Endodermal cell (in vitro differentiated cells): ENCODE results near the gene PLPP2. TPM values are rescaled to one million over a fixed set of nuclear protein-coding genes. Genes with fewer than 3 reads are reported as not detected.

ENCODE experiments used
- DNase-seq: peaks from one replicate; pipeline ENCODE4 v3.0.0-alpha.2; 2017
- H3K27ac ChIP-seq: 2 replicates; pipeline ENCODE4 v1.5.1; 2013; ENCODE audit warnings: mild to moderate bottlenecking, low read depth, low read length, moderate library complexity
- H3K27me3 ChIP-seq: 2 replicates; pipeline ENCODE4 v1.6.1; 2013; ENCODE audit warnings: mild to moderate bottlenecking, low read length, moderate library complexity; ENCODE audit not compliant: insufficient read depth, control insufficient read depth, poor library complexity, severe bottlenecking
- H3K36me3 ChIP-seq: 2 replicates; pipeline ENCODE4 v1.7.0; 2013; ENCODE audit warnings: mild to moderate bottlenecking, low read length, moderate library complexity; ENCODE audit not compliant: control insufficient read depth, insufficient read depth
- H3K4me1 ChIP-seq: one replicate; pipeline ENCODE4 v1.7.0; 2013; ENCODE audit warnings: low read length; ENCODE audit not compliant: control insufficient read depth, insufficient read depth
- H3K4me3 ChIP-seq: 2 replicates; pipeline ENCODE4 v1.5.1; 2013; ENCODE audit warnings: mild to moderate bottlenecking, low read length, moderate library complexity
- H3K9ac ChIP-seq: 2 replicates; pipeline ENCODE4 v1.6.1; 2013; ENCODE audit warnings: mild to moderate bottlenecking, low read length, moderate library complexity; ENCODE audit not compliant: poor library complexity, severe bottlenecking; ENCODE audit errors: extremely low read depth
- H3K9me3 ChIP-seq: 2 replicates; pipeline ENCODE4 v1.6.1; 2013; ENCODE audit warnings: mild to moderate bottlenecking, low read length, moderate library complexity; ENCODE audit not compliant: control insufficient read depth
- H3K27ac Mint-ChIP-seq: 2 replicates; pipeline ENCODE4 v1.8.0; 2020; ENCODE audit warnings: mixed read lengths
- H3K27me3 Mint-ChIP-seq: 2 replicates; pipeline ENCODE4 v1.8.0; 2021; ENCODE audit warnings: mild to moderate bottlenecking, mixed read lengths; ENCODE audit not compliant: insufficient read depth
- H3K36me3 Mint-ChIP-seq: 2 replicates; pipeline ENCODE4 v1.8.0; 2020; ENCODE audit warnings: low read depth, mixed read lengths
- H3K4me1 Mint-ChIP-seq: 2 replicates; pipeline ENCODE4 v1.8.0; 2020; ENCODE audit warnings: mixed read lengths
- H3K4me3 Mint-ChIP-seq: 2 replicates; pipeline ENCODE4 v1.8.0; 2020; ENCODE audit warnings: mild to moderate bottlenecking, moderate library complexity, mixed read lengths
- H3K9me3 Mint-ChIP-seq: 2 replicates; pipeline ENCODE4 v1.8.0; 2020; ENCODE audit warnings: mild to moderate bottlenecking, mixed read lengths
- CTCF ChIP-seq: fragments of 200-600 bp; sonication (generic); conservative IDR thresholded peaks from 2 replicates; pipeline ENCODE4 v1.5.0; 2021; ENCODE audit warnings: antibody characterized with exemption, mild to moderate bottlenecking
- WGBS, 2 experiments: methylation state at CpG; one replicate each; pipeline versions ENCODE4 v1.1.5 to v1.1.7; 2013; ENCODE audit warnings: missing lambda C conversion rate in 2 of 2, mixed read lengths in 1 of 2; ENCODE audit not compliant: insufficient coverage in 1 of 2, insufficient read length in 1 of 2; 5-methylcytosine and 5-hydroxymethylcytosine counted together
- long read RNA-seq, 4 experiments: library from polyadenylated mRNA in 2 of 4; library from RNA in 1 of 4; library from capped mRNA in 1 of 4; stranded (forward) in 3 of 4; unstranded in 1 of 4; transcript quantifications; one replicate each; pipeline ENCODE4 v2.0.0, GENCODE V29; 2020 to 2021; ENCODE audit warnings: inconsistent platforms in 1 of 4
- polyA plus RNA-seq, 2 experiments: library from polyadenylated mRNA; stranded (reverse); fragments of 50-300 nt; gene quantifications; one replicate each; pipeline ENCODE4 v1.2.3, GENCODE V29; 2013
- total RNA-seq, 2 donors: library from RNA; stranded (reverse); fragmentation: NEBNext Ultra II Directional in 1 of 2; extraction: Animal tissue kit (Norgen Biotek cat#: 25700) in 1 of 2; gene quantifications; 2 replicates in 1 of 2; 3 replicates in 1 of 2; pipeline ENCODE4 v1.2.1, GENCODE V29; 2021

PLPP2 gene
- 10 to 100 TPM; 49.9 to 56.9 TPM for total RNA-seq
- polyA plus RNA-seq (2013, experiment 1 of 2), result 5.0 TPM
- 5.8 TPM for polyA plus RNA-seq (2013, experiment 2 of 2)
- long read RNA-seq, experiment 1, transcript PLPP2-203 (6 exons, 1,383 nt), result major isoform, 31 of 44 reads
- long read RNA-seq, experiment 1, partial matches to known transcripts, result 10 of 44 reads
- long read RNA-seq, experiment 1, other reads (novel, unspliced or antisense), result 2 of 44 reads
- long read RNA-seq, experiment 2, full-length matches to known transcripts, result 76 of 82 reads
- long read RNA-seq, experiment 2, partial matches to known transcripts, result 3 of 82 reads
- long read RNA-seq, experiment 2, other reads (novel, unspliced or antisense), result 3 of 82 reads
- long read RNA-seq, experiment 3, transcript PLPP2-201 (6 exons, 1,228 nt), result minor isoform, 9 of 163 reads
- long read RNA-seq, experiment 3, transcript PLPP2-203 (6 exons, 1,383 nt), result major isoform, 136 of 163 reads
- long read RNA-seq, experiment 3, partial matches to known transcripts, result 6 of 163 reads
- long read RNA-seq, experiment 3, other reads (novel, unspliced or antisense), result 8 of 163 reads
- long read RNA-seq, experiment 4, transcript PLPP2-203 (6 exons, 1,383 nt), result major isoform, 130 of 145 reads
- long read RNA-seq, experiment 4, transcript PLPP2-201 (6 exons, 1,228 nt), result minor isoform, 6 of 145 reads
- long read RNA-seq, experiment 4, partial matches to known transcripts, result 0 of 145 reads
- long read RNA-seq, experiment 4, other reads (novel, unspliced or antisense), result 8 of 145 reads

GRCh38 chr19:291006-291521 is at the start of gene PLPP2:
PLPP2 (minus strand) TSS chr19:291403; CDS start chr19:291336, 67 bp downstream.
- Histone ChIP-seq H3K9me3 (no peaks in the 10 kb centered on the region), H3K27ac (no peak within 1 kb of the TSS), H3K4me3 (peak within 1 kb of the TSS; percentile 64), H3K9ac (peak within 1 kb of the TSS; percentile 47), H3K27me3 (peaks cover 9% of the 10 kb centered on the region), H3K4me1 (peaks cover 7% of the 10 kb centered on the region), H3K36me3 (peaks cover 6% of the 10 kb centered on the region)
- DNase-seq, result no peak
- peak within 1 kb of the TSS; percentile 60 for H3K4me3 Mint-ChIP-seq
- H3K27ac Mint-ChIP-seq, result peak within 1 kb of the TSS; percentile 96
- H3K36me3 Mint-ChIP-seq, result peaks cover 15% of the 10 kb centered on the region
- 0 to 5% methylated on average over 1 to 46 of the region's 60 CpGs for WGBS, 2 experiments
- peaks cover 33% of the 10 kb centered on the region for H3K27me3 Mint-ChIP-seq
- H3K9me3 Mint-ChIP-seq, result no peaks in the 10 kb centered on the region
- no peak for TF ChIP-seq CTCF
- peaks cover 35% of the 10 kb centered on the region for H3K4me1 Mint-ChIP-seq

- H3K36me3 Mint-ChIP-seq, result peaks cover 56% of the 10 kb centered on the region
- H3K9me3 ChIP-seq, result no peaks in the 10 kb centered on the region
- H3K27ac ChIP-seq, result no peak overlapping the region
- peak overlapping the region; percentile 19 for H3K4me3 Mint-ChIP-seq
- H3K27me3 ChIP-seq, result no peaks in the 10 kb centered on the region
- no peaks in the 10 kb centered on the region for H3K4me1 ChIP-seq
- WGBS, 2 experiments, result 91 to 97% methylated on average over 10 to 15 of the region's 15 CpGs
- no peak for TF ChIP-seq CTCF
- peaks cover 27% of the 10 kb centered on the region for H3K4me1 Mint-ChIP-seq
- H3K9me3 Mint-ChIP-seq, result peaks cover 2% of the 10 kb centered on the region
- no peak for DNase-seq
- peak overlapping the region; percentile 39 for H3K27ac Mint-ChIP-seq
- H3K27me3 Mint-ChIP-seq, result peaks cover 10% of the 10 kb centered on the region
- peak overlapping the region; percentile 99 for H3K4me3 ChIP-seq
- H3K36me3 ChIP-seq, result peaks cover 35% of the 10 kb centered on the region
- H3K9ac ChIP-seq, result no peak overlapping the region
These were observed 49.6 kb upstream of the PLPP2 start for GRCh38 chr19:340620-341385.

- Mint-ChIP-seq H3K9me3 (peaks cover 2% of the 10 kb centered on the region), H3K27ac (no peak overlapping the region), H3K27me3 (no peaks in the 10 kb centered on the region), H3K36me3 (peaks cover 62% of the 10 kb centered on the region), H3K4me1 (peaks cover 27% of the 10 kb centered on the region), H3K4me3 (no peak overlapping the region)
- 88 to 89% methylated on average over 8 to 10 of the region's 10 CpGs for WGBS, 2 experiments
- H3K4me3 ChIP-seq, result no peak overlapping the region
- H3K27ac ChIP-seq, result no peak overlapping the region
- no peak for TF ChIP-seq CTCF
- no peaks in the 10 kb centered on the region for H3K27me3 ChIP-seq
- H3K9me3 ChIP-seq, result no peaks in the 10 kb centered on the region
- no peaks in the 10 kb centered on the region for H3K4me1 ChIP-seq
- DNase-seq, result no peak
- H3K36me3 ChIP-seq, result peaks cover 39% of the 10 kb centered on the region
- H3K9ac ChIP-seq, result no peak overlapping the region
These were observed 48.2 kb upstream of the PLPP2 start for GRCh38 chr19:339262-339887.
